Epidermal melanocyte (primary cell): ENCODE measurements around the gene LRRIQ4.

Experiments
- DNase-seq: peaks from one replicate; pipeline ENCODE4 v3.0.0; 2011; ENCODE audit warnings: low spot score; ENCODE audit not compliant: insufficient read length

The LRRIQ4 gene

DNA sequence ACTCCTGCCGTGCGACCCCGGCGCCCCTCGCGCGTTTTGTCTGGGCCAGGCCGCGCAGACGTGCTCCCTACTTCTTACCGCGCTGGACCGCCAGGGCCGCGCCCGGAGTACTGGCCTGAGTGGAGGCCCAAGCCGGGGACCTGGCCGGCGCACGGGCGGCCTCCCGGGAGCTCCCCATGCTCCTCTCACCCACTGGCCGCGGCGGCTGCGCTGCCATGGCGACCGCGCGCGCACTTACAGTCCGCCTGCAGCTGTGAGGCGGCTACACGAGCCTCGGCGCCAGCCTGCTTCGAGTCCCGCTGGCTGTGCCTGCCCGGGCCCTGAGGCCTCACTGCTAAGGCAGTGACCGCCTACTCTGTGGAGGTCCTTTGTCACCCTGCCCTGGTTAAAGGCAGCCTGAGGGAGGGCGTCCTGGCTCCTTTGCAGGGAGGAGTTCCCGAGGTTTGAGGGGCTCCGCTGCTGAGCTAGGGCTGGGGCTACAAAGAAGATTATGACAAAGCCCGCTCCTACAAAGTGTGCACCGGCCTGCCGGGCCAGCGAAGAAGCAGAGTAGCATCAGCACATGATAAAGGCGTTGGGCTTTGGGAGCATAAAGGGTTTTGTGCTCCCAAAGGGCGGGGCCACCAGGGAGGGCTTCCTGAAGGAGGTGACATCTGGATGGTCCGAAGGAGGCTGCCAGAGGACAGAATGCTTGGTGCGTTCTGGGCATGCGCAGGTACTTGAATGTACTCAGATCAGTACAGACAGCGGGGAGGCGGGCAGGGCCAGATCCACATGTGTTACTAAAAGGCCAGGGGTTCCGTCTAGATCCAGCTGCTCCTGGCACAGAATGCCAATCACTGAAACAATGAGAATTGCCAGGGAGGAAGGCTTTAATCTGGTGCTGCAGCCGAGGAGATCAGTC, at the start of gene LRRIQ4, which contains the start of gene LRRC34:
Gene LRRIQ4 (plus strand): TSS at position 539 of the 904 bp plus-strand sequence. CDS start 9,052 bp downstream, outside the sequence.
Gene LRRC34 (minus strand): TSS at position 573 of the 904 bp plus-strand sequence. CDS start 356 bp downstream, at position 217.
- DNase-seq, result no peak

DNA sequence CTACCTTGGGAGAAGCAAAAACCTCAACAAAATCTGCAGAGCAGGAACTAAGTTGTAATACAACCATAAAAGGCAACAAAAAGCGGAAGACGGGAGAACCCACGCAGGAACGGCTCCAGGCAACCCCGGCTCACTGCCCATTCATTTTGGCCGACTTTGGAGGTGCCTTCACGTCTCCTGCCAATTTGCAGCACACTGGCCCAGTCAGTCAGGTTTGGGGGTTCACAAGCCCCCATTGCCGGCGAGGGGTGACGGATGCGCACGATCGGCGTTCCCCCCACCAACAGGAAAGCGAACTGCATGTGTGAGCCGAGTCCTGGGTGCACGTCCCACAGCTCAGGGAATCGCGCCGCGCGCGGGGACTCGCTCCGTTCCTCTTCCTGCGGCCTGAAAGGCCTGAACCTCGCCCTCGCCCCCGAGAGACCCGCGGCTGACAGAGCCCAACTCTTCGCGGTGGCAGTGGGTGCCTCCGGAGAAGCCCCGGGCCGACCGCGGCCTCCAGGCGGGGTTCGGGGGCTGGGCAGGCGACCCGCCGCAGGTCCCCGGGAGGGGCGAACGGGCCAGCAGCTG, 48.3 kb upstream of the LRRIQ4 start:
- DNase-seq, result no peak

- DNase-seq, result peak; percentile 82
Measured at GRCh38 chr3:169764882-169765612, 47.6 kb upstream of the LRRIQ4 start, which contains the start of gene TERC. Gene TERC, minus strand, starts transcription at chr3:169765060.

DNA sequence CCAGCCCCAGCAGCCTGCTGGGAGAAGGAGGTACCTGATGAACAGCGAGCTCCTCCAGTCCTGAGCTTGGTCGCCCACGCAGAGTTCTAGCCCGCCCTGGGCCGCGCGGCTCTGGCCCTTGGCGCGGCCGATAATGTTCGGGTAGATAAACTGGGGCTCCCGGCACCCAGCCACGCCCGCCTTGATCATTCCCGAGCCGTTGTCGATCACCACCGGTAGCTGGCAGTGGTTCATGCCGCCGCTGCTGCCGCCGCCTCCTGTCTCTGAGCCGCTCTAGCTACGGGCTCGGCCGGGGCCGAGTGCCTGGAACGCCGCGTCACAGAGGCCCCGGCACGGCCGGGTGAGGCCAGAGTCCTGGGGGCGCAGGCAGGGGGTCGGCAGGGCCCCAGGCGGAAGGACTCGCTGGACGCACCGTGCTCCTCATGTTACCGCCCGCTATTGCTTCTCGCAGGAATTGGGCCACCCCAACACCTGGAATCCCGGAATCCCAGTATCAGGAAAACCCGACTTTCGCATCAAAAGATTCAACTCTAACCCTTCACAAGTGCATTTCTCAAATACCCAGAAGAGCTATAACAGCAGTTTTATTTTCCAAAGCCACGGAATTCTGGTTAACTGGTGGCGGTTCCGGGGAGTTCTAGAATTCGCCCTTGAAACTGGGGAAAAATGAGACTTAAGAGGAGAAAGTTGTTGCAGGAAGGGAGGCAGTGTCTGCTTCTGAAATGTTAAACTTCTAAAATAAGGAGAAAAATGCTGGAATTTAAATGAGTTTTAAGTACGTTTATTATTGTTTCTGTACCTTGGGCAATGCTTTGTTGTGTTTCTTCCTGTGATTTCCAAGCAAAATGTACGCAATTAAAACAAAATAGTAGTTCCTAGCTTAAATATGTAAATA, 43.1 kb upstream of the LRRIQ4 start, which contains the start of gene ACTRT3:
Gene ACTRT3 (minus strand): TSS at position 275 of the 895 bp plus-strand sequence. CDS start 41 bp downstream, at position 234.
- DNase-seq, result no peak

- no peak for DNase-seq
Measured at GRCh38 chr3:169771497-169772304, 41.0 kb upstream of the LRRIQ4 start.

GRCh38 chr3:169772305-169772896, 40.3 kb upstream of the LRRIQ4 start:
- DNase-seq, result no peak

- DNase-seq, result peak; percentile 52
Measured at GRCh38 chr3:169772897-169773816, 39.5 kb upstream of the LRRIQ4 start, which contains the start of gene MYNN. Gene MYNN, plus strand, starts transcription at chr3:169773396. Its CDS starts 900 bp downstream, at chr3:169774296.

DNA sequence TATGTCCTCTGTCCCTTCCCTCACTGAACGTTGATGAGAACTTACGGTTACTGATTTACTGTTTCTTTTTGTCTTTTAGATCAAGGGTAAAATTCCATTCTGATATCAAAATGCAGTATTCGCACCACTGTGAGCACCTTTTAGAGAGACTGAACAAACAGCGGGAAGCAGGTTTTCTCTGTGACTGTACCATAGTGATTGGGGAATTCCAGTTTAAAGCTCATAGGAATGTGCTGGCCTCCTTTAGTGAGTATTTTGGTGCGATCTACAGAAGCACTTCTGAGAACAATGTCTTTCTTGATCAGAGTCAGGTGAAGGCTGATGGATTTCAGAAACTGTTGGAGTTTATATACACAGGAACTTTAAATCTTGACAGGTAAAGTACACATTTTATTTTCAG, 38.5 kb upstream of the LRRIQ4 start:
- no peak for DNase-seq

DNA sequence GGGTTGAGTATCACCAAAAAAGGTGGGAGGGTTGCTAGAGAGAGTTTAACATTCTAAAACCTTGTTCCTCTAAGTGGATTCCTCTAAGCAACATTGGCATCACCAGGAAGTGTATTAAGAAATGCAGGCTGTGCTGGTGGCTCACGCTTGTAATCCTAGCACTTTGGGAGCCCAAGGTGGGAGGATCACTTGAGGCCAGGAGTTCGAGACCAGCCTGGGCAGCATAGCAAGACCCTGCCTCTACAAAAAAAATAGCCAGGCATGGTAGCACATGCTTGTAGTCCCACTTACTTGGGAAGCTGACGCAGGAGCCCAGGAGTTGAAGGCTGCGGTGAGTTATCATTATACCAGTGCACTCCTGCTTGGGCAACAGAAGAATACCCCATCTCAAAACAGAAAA, 34.8 kb upstream of the LRRIQ4 start:
- DNase-seq, result no peak

GRCh38 chr3:169780742-169781141, 31.9 kb upstream of the LRRIQ4 start:
- DNase-seq, result no peak

- DNase-seq, result no peak
Measured at GRCh38 chr3:169781209-169781855, 31.3 kb upstream of the LRRIQ4 start.

DNA sequence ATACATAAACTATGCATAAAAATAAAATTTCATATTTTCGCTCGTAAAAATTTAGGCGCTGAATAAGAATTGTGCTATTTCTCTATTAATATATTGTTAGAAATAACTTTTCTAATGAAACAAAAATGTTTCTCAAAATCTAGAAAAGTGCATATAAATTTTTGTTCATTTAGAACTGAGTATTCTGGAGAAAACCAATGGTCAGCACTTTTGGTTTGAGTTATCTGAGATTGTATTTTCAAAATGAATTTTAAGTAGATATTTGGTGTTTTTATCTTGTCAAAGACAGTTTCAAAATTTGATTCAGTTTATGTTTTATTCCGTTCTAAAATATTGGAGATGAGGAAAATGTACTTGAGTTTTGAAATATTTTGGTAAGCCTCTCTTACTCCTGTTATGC, 25.6 kb upstream of the LRRIQ4 start:
- DNase-seq, result no peak

DNA sequence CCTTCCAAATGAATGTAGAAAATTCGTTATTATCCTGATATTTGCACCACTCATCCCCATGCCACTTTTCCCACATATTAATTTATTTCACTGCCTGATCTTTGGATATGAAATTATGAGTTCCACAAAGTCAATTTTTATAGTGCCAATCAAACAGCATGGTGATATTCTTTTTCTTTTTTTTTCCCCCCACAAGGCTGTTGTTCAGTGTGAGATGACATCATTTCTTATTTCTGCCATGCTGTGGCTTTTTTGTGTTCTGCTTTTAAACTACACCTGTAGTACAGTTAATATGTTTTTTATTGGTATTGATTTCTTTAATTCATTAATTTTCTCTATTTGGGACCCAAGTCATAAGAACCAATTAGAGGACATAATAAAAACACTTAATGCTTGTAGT, 24.9 kb upstream of the LRRIQ4 start:
- no peak for DNase-seq

GRCh38 chr3:169790219-169790618, 22.5 kb upstream of the LRRIQ4 start:
- DNase-seq, result no peak

- DNase-seq, result no peak
Measured at GRCh38 chr3:169790687-169791429, 21.8 kb upstream of the LRRIQ4 start.

- DNase-seq, result no peak
Measured at GRCh38 chr3:169792359-169792758, 20.3 kb upstream of the LRRIQ4 start.

DNA sequence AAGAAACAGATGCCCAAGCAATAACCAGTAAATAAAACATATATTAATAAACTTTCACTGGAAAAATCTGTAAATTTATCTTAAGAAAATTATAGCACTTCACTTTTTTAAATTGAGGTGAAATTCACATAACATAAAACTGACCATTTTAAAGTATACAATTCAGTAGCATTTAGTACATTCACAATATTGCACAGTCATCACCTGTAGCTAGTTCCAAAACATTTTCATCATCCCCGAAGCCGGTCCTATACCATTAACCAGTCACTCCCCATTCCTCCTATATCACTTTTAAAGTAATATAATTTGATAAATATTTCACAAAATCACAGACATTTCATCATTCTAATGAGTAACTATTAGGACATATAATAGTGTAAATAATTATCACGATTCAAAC, 8.0 kb upstream of the LRRIQ4 start:
- DNase-seq, result no peak
